SKM-1 treated with dmso at 0.1 percent for 144 hours (cell line): Measurements from ENCODE around the gene VPS52.
A peak's percentile ranks its signal among the peaks of the same experiment; 100 is the strongest.

Experiments
- DNase-seq: peaks from one replicate; lab custom pipeline; 2025; ENCODE audit not compliant: unreplicated experiment; lab: John Stamatoyannopoulos, UW

The VPS52 gene

GRCh38 chr6:33212857-33213165 lies 58.9 kb downstream of the VPS52 start:
- DNase-seq, result no peak

GRCh38 chr6:33211666-33212422 lies 59.8 kb downstream of the VPS52 start:
- DNase-seq, result no peak

GRCh38 chr6:33211136-33211535 lies 60.5 kb downstream of the VPS52 start:
- DNase-seq, result no peak

GRCh38 chr6:33209856-33210255 lies 61.8 kb downstream of the VPS52 start:
- no peak for DNase-seq

GRCh38 chr6:33208091-33208967 lies 63.3 kb downstream of the VPS52 start, which contains the start of gene RING1:
RING1 (plus strand) TSS chr6:33208500; CDS start chr6:33208823, 323 bp downstream.
- DNase-seq, result peak; percentile 53

DNA sequence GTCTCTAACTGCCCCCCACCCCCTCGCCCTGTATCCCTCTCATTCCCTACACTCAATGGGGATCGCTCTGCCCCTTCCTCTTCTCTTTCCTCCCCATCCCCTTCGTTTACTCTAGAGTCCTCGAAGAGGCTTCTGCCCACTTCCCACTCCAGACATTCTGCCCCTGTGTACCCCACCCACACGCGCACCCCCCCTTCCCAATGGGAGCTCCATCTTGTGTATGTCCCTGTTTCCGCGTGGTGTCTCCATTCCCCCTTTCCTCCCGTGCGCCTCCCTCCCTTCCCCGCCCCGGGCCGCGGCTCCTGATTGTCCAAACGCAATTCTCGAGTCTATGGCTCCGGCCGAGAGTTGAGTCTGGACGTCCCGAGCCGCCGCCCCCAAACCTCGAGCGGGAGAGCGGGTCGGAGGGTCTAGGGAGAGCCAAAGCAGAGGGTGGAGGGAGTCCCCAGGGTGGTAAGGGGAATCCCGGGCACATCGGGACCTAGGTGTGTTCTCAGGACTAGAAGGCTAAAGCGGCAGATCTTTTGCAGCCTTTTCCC lies 64.1 kb downstream of the VPS52 start:
- DNase-seq, result no peak

DNA sequence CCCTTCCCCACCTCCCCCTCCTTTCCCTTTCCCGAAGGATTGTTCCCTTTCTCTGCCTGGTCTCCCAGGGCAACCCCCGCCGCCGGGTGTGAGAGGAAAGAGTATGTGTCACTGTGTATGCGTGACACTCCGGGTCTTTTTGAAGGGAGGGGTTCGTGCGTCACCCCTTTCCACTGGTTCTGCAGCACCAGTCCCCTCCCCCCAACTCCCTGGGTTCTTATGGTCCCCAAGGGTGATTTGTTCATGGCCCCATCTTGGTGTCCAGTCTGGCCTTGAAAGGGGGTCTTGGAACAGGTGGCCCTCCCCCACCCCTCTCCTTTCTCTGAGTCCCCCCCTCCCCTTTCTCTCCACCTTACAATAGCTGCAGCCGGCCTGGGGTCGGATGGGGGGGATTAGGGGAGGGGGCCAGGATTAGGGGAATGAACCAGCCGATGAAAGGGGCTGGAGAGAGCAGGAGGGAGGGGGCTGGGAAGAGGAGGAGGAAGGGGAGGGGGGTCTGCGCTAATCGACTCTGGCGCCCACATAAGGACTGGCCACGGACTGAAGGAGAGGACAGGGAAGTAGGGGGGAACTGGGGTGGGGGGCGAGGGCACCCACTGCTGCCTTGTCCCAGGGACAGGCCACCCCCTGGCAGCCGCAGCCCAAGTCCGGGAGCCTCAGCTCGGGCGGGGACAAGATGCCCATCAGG lies 64.7 kb downstream of the VPS52 start:
- DNase-seq, result no peak

DNA sequence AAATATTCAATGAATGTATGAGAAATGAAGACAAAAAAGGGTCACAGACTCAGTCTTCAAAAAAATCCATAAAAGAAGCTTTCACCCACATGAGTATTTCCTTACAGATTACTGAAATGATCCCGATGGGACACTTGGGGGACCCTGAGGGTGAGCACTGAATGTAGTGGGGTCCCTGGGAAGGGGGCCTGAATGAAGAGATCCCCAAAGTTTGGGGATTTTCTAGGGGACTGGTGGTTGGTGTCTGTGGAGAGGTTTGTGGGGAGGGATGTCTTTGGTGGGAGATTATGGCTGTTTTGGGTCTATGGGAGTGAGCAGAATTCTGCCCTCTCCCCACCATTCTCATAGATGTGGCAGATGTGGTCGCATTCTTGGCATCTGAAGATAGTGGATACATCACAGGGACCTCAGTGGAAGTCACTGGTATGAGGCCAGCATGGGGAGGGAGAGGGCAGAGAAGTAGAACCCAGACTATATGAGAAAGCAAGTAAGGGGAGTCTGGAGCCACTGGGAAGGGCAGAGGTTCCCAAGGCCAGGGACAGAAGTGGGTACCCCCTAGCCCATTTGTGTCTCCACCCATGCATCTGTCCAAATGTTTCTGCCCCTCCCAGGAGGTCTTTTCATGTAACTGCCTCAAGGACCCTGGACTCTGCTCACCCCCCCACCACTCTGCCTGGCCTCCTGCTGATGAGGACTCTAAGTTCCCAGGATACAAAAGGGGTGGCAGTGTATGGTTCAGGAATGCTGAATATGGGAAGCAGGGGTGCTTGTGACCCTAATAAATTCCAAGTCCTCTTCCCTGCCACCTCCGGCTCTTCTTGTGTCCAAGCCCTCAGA lies 65.4 kb downstream of the VPS52 start:
- no peak for DNase-seq

- no peak for DNase-seq
Measured at GRCh38 chr6:33205191-33206026, 66.3 kb downstream of the VPS52 start.

DNA sequence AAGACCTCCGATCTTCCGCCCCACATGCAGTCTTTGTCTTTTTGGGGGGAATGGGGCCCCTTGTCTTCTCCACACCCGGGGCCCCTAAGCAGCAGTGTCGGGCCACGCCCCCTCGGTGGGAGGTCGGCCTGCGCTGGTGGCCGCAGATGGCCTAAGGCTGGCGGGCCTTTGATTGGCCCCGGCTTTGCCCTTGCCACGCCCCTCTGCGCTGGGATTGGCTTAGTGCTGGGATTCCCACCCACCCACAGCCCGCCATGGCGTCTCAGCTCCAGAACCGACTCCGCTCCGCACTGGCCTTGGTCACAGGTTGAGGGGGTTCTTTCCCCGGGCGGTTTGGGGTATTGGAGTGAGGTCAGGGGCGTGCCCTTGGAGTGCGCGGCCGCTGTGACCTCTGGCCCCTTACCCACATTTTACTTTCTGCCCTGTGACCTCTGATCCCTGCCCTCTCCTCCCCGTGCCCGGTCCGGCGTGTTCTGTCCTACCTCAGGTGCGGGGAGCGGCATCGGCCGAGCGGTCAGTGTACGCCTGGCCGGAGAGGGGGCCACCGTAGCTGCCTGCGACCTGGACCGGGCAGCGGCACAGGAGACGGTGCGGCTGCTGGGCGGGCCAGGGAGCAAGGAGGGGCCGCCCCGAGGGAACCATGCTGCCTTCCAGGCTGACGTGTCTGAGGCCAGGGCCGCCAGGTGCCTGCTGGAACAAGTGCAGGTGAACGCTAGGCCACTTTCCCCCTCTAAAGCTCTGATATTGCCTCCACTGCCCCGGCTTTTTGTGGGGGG lies 67.1 kb downstream of the VPS52 start, which contains the start of gene HSD17B8:
TSS of gene HSD17B8 (plus strand) at position 241 of the 776 bp plus-strand sequence. CDS start at position 255, 14 bp downstream.
- DNase-seq, result peak; percentile 77

- no peak for DNase-seq
Measured at GRCh38 chr6:33204165-33204414, 67.6 kb downstream of the VPS52 start.

GRCh38 chr6:33203443-33204164 lies 68.1 kb downstream of the VPS52 start:
- DNase-seq, result no peak

DNA sequence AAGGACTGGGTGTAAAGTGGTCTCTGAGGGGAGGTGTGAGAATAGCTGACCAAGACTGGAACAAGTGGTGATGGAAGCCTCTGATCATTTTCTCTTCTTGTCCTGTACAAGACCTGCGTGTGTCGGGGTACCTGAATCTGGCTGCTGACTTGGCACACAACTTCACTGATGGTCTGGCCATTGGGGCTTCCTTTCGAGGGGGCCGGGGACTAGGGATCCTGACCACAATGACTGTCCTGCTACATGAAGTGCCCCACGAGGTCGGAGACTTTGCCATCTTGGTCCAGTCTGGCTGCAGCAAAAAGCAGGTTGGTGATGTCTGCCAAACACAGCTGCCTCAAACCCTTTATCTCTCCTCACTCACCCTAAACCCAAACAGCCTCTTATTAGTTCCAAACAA lies 68.9 kb downstream of the VPS52 start:
- no peak for DNase-seq

- no peak for DNase-seq
Measured at GRCh38 chr6:33201935-33202334, 69.7 kb downstream of the VPS52 start.

DNA sequence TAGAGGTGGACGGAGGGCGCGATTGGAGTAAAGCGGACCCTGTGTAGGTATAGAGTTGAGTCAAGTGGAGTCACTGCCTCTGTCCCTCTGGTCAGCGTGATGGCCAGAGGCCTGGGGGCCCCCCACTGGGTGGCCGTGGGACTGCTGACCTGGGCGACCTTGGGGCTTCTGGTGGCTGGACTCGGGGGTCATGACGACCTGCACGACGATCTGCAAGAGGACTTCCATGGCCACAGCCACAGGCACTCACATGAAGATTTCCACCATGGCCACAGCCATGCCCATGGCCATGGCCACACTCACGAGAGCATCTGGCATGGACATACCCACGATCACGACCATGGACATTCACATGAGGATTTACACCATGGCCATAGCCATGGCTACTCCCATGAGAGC lies 70.5 kb downstream of the VPS52 start:
- no peak for DNase-seq
